ENCODE measurements around the gene LHFPL3.

DNA sequence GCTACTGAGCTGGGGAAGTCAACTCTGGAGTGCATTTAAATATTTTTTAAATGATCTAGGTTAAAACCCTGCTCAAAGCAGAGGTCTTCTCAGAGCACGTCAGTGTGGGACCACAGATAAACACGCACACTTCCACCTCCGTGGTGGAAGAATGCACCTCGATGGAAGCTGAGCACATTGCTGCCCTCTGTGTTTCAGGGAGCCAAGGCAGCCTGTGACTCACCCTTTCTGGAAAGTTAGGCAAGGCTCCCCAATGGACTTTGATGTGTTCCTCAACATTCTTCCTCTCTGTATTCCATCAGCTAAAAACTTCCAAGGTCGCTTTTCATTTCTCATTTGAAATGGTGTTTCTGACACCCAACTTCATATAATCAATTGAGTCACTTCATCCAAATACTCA is 514.8 kb downstream of the LHFPL3 start:
- TF ChIP-seq POLR2A (IDR thresholded peaks at IDR 0.05; ENCODE audit: low read depth, low read length), result no peak
- TF ChIP-seq CTCF (IDR thresholded peaks at IDR 0.05; ENCODE audit: extremely low read depth in 1 of 2, insufficient read depth in 1 of 2, low read depth in 1 of 2, low read length in 2 of 2), result no peak
- TF ChIP-seq, protein P1, sequence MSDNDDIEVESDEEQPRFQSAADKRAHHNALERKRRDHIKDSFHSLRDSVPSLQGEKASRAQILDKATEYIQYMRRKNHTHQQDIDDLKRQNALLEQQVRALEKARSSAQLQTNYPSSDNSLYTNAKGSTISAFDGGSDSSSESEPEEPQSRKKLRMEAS (IDR thresholded peaks at IDR 0.05; ENCODE audit: insufficient read depth, insufficient read length), result no peak
- TF ChIP-seq MYC (IDR thresholded peaks at IDR 0.05; ENCODE audit: low read depth, low read length), result no peak

Data from endothelial cell of umbilical vein (primary cell).